NCI-H2081 (cell line): ENCODE results near the gene DDX39B.

ENCODE experiments used
- DNase-seq, 2 experiments: peaks; one replicate each; lab custom pipeline; 2025; lab: John Stamatoyannopoulos, UW

DDX39B gene

GRCh38 chr6:31547727-31548543 is 6.1 kb upstream of the DDX39B start:
- no peak for DNase-seq

DNA sequence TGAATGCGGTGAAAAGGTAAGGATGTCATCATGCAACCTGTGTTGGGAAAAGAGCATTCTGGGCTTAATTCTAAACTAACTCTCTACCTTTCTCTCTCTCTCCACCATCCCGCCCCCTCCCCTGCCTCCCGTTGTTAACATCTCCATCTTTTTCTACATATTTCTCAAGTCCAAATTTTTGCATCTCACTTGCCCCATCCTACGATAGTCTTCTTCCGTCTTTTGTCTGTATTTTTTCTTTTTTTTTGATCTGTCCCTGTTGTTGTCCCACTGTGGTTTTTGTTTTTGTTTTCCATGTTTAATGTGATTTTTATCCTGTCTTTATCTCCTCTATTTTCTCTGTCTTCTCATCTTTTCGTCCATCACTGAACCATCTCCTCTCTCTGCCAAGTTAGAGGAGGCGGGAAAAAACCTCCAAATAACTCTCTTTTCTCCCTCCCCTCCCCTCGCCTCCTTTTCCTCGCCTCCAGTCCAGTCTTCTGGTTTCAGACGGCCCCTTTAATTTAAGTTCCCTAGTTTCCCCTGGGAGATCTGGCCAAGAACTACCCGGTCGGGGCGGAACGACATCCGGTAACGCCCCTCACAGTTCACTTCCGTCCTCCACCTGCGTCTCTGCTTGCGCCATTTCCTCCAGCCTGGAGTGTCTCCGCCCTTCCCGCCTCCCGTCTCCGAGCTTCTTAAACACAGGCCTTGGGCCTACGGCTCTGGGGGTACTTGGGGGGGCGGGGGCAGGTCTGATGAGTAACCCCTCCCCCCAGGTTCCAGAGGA is 5.3 kb upstream of the DDX39B start, which contains the start of gene NFKBIL1:
NFKBIL1 (plus strand) TSS at position 651 of the 769 bp plus-strand sequence; CDS start at position 738, 87 bp downstream.
- peak; percentile 94 to 96 for DNase-seq

DNA sequence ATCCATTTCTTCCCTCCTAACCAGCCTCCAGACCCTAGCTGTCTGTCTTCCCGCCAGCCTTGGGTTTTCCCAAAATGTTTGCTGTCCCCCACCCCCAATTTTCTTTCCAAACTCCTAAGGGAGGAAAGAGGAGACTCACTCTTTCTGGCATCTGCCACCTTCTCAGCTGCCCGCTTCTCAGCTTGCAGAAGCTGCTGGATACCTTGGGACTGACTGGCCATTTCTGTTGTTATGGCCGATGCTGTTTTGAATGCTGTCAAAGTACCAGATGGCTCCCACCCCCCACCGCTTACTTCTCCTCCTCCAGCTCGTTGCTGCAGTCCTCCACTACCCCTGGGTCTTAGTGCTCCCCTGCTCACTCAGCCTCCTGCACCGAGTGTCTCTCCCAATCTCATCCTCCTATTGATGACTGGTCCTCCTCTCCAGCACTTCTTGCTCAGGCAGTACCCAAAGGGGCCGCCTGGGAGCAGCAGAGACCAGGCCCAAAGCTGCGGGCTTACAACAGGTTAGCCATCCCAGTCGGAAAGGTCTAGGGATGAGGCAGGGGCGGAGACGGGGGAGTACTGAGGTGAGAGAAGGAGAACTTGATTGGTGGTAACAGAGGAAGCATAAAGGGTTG is 4.6 kb upstream of the DDX39B start, which contains the start of gene ATP6V1G2:
ATP6V1G2 (minus strand) TSS at position 270 of the 619 bp plus-strand sequence; CDS start at position 221, 49 bp downstream.
- DNase-seq = peak; percentile 93

- no peak for DNase-seq
These were observed 3.5 kb upstream of the DDX39B start for GRCh38 chr6:31545291-31545690.

GRCh38 chr6:31544676-31545075 is 2.9 kb upstream of the DDX39B start:
- DNase-seq = no peak

DNA sequence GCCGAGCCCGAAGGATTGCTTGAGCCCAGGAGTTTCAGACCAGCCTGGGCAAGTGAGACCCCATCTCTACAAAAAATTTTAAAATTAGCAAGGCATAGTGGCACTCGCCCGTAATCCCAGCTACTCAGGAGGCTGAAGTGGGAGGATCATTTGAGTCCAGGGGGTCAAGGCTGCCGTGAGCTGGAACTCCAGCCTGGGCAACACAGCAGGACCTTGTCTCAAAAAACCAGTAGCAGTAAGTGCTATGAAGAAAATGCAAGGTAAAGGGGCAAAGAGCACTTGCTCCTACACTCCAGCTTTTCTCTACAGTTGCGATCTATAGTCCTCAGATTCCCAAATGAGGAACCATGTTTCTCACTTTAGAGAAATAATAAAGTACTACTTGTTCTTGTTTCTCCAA is 1.8 kb upstream of the DDX39B start:
- no peak for DNase-seq

DNA sequence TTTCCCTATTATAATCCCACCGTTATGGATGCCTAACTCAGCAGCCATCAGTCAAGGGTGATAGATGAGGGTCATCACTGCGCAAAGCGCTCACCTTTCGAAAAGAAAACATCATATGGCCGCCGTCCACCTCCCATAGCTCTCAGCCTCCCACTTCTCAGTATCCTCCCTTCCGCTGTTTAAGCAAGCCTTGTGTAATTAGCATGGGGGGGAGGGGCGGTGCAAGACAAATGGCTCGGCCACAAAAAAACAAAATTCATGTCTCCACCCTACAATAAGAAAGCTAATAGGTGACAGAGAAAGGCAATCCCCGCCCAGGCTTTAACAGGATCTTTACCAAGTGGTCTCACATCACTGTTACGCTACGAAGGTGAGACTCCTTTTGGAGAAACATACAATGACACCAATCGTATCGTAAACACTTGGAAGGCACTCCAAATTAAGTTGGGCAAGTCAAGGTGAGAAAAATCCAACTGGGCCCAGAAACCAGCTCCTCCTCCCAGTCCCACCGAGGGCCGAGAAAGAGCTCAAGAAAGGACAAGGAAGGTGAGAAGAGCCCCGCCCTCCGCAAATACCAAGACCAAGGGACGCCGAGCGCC is 645 bp downstream of the DDX39B start:
- DNase-seq = peak; percentile 49 to 58

DNA sequence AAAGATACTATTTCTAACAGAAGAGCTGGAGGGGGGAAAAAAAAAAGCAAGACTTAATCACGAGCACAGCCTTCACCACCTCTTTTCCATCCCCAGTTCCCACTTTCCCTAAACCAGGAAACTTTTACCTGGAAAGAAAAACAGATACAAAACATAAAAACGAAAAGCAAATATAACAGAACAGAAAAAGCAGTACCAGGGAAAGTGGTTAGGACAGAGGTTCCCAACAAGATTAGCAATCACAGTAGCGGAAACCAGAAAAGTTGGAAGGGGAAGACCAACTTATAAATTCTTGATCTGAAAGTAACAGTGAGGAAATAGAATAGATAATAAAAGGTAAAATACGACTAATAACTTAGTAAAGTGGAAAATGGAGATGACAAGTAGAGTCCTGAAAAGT is 1.2 kb downstream of the DDX39B start:
- no peak for DNase-seq

GRCh38 chr6:31538805-31539400 is 2.9 kb downstream of the DDX39B start:
- no peak for DNase-seq

DNA sequence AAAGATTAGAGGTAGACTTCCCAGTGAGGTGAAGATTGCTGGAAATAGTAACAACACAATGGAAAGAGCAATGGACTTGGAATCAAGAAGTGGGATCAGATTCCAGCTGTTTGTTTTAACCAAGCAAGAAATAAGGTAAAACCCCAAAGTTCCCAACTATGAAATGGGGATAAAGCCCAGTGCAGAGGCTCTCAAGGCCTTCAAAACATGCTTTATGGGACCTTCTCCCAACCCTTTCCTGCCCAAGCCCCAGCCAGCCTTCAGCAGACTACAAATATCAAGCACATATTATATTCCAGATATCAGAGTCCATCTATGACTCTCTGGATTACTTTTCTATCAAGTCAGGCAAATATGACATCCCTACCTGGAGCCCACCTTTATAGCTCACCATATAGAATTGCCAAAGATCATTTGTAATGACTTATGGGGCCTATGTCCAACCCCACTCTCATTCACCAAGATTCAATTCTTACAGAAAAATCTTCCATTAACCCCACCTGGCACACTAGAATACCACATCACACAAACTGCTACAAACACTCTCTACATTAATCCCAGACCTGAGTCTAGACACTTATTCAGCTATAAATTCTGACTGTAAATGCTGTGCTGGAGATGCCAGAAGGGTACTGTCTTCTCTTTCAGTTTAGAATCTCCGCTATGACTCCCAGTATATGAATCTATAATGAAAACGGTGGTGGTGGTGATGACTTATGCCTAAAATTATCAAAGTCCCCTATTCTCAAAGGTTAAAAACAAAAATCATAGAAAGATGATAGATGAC is 6.1 kb downstream of the DDX39B start:
- no peak for DNase-seq

DNA sequence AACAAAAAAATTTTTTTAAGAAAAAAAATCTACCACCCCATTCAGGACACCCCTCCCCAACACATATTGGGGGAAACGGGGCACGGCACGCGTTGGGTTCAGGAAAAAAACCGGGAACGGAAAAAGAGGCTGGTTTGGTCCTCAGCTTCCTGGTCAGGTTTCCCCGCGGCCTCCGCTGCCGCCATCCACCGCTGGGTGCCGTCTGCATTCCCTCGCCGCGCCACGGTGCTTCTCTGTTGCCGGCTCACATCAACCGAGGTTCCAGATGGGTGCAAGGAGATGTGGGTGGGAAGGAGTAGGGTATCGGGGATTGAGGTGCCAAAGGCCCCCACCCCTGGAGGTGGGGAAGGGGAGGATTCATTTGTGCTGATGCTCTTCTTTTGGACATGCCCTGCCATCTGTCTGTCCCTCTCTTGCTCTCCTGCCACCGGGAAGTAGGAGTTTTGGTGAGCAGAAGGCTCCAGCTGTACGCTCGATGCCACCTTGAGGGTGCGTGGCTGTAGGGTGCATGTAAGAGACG is 7.2 kb downstream of the DDX39B start:
- no peak for DNase-seq

DNA sequence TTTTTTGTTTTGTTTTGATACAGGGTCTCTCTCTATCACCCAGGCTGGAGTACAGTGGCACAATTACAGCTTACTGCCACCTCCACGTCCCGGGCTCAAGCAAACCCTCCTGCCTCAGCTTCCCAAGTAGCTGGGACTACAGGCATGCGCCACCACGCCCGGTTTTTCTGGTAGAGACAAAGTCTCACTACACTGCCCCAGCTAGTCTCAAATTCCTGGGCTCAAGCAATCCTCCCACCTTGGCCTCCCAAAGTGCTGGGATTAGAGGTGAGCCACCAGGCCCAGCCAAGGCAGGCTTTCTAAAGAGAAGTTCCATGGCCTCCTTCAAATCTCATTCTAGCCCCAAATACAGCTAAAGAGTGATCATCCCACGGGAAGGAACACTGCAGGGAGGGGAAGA is 7.8 kb downstream of the DDX39B start:
- no peak for DNase-seq

DNA sequence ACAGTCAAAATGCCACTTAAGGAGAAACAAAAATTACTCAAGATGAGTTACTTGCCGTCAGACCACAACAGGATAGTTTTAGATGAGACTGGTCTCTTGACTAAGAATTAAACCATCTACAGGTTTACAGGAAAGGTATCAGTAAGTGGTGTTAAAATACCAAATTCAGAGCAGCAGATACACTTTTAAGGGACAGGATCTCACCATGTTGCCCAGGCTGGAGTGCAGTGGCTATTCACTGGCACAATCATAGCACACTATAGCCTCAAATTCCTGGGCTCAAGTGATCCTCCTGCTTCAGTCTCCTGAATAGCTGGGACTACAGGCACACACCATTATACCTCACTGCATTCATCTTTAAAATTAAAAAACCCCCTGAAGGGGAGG is 8.4 kb downstream of the DDX39B start:
- DNase-seq = no peak

- no peak for DNase-seq
These were observed 9.0 kb downstream of the DDX39B start for GRCh38 chr6:31532644-31533454.

GRCh38 chr6:31531771-31532643 is 9.8 kb downstream of the DDX39B start:
- no peak for DNase-seq

- no peak for DNase-seq
These were observed 10.6 kb downstream of the DDX39B start for GRCh38 chr6:31531162-31531561.

- DNase-seq = no peak
These were observed 11.1 kb downstream of the DDX39B start for GRCh38 chr6:31530659-31531058.

DNA sequence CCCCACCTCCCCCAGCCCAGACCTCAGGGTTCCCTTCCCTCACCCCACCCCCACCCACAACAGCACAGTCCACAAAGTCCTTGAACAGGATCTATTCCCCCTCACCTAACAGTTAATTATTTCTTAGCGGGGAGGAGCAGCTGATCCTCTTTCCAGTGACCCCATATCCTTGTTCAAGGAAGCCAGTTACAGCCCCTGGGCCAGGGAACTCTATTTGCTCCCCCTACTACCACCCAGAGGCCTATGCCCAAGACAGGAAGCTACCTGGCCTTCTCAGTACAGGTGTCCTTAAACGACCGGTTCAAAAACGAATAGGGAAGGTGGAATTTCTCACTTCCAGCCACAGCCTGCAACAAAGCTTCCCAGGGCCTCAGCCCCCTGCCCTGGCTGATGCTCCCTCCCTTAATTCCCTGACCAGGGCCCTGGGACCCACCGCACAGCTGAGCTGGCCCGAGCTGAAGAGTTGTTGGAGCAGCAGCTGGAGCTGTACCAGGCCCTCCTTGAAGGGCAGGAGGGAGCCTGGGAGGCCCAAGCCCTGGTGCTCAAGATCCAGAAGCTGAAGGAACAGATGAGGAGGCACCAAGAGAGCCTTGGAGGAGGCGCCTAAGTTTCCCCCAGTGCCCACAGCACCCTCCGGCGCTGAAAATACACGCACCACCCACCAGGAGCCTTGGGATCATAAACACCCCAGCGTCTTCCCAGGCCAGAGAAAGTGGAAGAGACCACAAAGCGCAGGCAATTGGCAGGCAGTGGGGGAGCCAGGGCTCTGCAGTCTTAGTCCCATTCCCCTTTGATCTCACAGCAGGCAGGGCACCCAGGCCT is 12.3 kb downstream of the DDX39B start:
- DNase-seq = no peak
